ENCODE data around the gene WWOX. TPM values are rescaled to one million over a fixed set of nuclear protein-coding genes. Genes with fewer than 3 reads are reported as not detected.

The WWOX gene
- polyA plus RNA-seq, 1 donor from 2014 or later = 25.6 TPM

GRCh38 chr16:78445818-78446217, 346.4 kb downstream of the WWOX start:
- H2AFZ ChIP-seq (ENCODE audit: low read depth, low read length) = no peak overlapping the region
- no peak overlapping the region for H3K4me2 ChIP-seq (ENCODE audit: low read length)
- H3K9me2 ChIP-seq (ENCODE audit: insufficient read depth, low read length) = no peaks in the 10 kb centered on the region
- H3K27ac ChIP-seq (ENCODE audit: low read length) = no peak overlapping the region
- H3K9ac ChIP-seq (ENCODE audit: low read length) = no peak overlapping the region
- H3K4me3 ChIP-seq (ENCODE audit: low read length) = no peak overlapping the region
- H3F3A ChIP-seq (ENCODE audit: insufficient read depth, low read length, poor library complexity, severe bottlenecking) = no peaks in the 10 kb centered on the region
- no peak for TF ChIP-seq CTCF (IDR thresholded peaks at IDR 0.05; ENCODE audit: poor library complexity, severe bottlenecking)
- no peak for TF ChIP-seq MXI1 (conservative IDR thresholded peaks at IDR 0.05; ENCODE audit: poor library complexity, severe bottlenecking)
- no peak for TF ChIP-seq EP300 (conservative IDR thresholded peaks at IDR 0.05; ENCODE audit: poor library complexity, severe bottlenecking)
- TF ChIP-seq EZH2 (IDR thresholded peaks at IDR 0.05; ENCODE audit: borderline replicate concordance, insufficient read depth, low read length, poor library complexity, severe bottlenecking) = no peak
- TF ChIP-seq POLR2AphosphoS5 (IDR thresholded peaks at IDR 0.05) = no peak
- TF ChIP-seq TAF1 (IDR thresholded peaks at IDR 0.05; ENCODE audit: low read depth) = no peak
- TF ChIP-seq REST (IDR thresholded peaks at IDR 0.05; ENCODE audit: borderline replicate concordance) = no peak
- no peak for TF ChIP-seq SMC3 (conservative IDR thresholded peaks at IDR 0.05; ENCODE audit: poor library complexity)
- TF ChIP-seq RAD21 (conservative IDR thresholded peaks at IDR 0.05) = no peak
- H3K27me3 ChIP-seq (ENCODE audit: insufficient read depth, low read depth, low read length) = no peaks in the 10 kb centered on the region
- no peaks in the 10 kb centered on the region for H3K36me3 ChIP-seq (ENCODE audit: insufficient read depth, low read length)
- H3K9me3 ChIP-seq (ENCODE audit: low read length) = no peaks in the 10 kb centered on the region
- H3K79me2 ChIP-seq (replicated peaks; ENCODE audit: insufficient read depth, low read length) = no peaks in the 10 kb centered on the region
- H4K20me1 ChIP-seq (ENCODE audit: insufficient read depth) = no peaks in the 10 kb centered on the region

- Histone ChIP-seq H3K9ac (ENCODE audit: low read length) (no peak overlapping the region), H3K4me2 (ENCODE audit: low read length) (no peak overlapping the region), H3K36me3 (ENCODE audit: insufficient read depth, low read length) (no peaks in the 10 kb centered on the region), H3K4me3 (ENCODE audit: low read length) (no peak overlapping the region), H3K27ac (ENCODE audit: low read length) (no peak overlapping the region), H3F3A (ENCODE audit: insufficient read depth, low read length, poor library complexity, severe bottlenecking) (no peaks in the 10 kb centered on the region), H2AFZ (ENCODE audit: low read depth, low read length) (no peak overlapping the region), H3K9me2 (ENCODE audit: insufficient read depth, low read length) (no peaks in the 10 kb centered on the region), H3K27me3 (ENCODE audit: insufficient read depth, low read depth, low read length) (no peaks in the 10 kb centered on the region), H4K20me1 (ENCODE audit: insufficient read depth) (no peaks in the 10 kb centered on the region), H3K79me2 (replicated peaks; ENCODE audit: insufficient read depth, low read length) (no peaks in the 10 kb centered on the region), H3K9me3 (ENCODE audit: low read length) (no peaks in the 10 kb centered on the region)
- TF ChIP-seq CTCF (IDR thresholded peaks at IDR 0.05; ENCODE audit: poor library complexity, severe bottlenecking) (no peak), TAF1 (IDR thresholded peaks at IDR 0.05; ENCODE audit: low read depth) (no peak), EZH2 (IDR thresholded peaks at IDR 0.05; ENCODE audit: borderline replicate concordance, insufficient read depth, low read length, poor library complexity, severe bottlenecking) (no peak), REST (IDR thresholded peaks at IDR 0.05; ENCODE audit: borderline replicate concordance) (no peak), EP300 (conservative IDR thresholded peaks at IDR 0.05; ENCODE audit: poor library complexity, severe bottlenecking) (no peak), POLR2AphosphoS5 (IDR thresholded peaks at IDR 0.05) (no peak), RAD21 (conservative IDR thresholded peaks at IDR 0.05) (no peak), MXI1 (conservative IDR thresholded peaks at IDR 0.05; ENCODE audit: poor library complexity, severe bottlenecking) (no peak), SMC3 (conservative IDR thresholded peaks at IDR 0.05; ENCODE audit: poor library complexity) (no peak)
These were observed 347.0 kb downstream of the WWOX start for GRCh38 chr16:78446486-78446885.

All from neural cell (in vitro differentiated cells).